ENCODE results near the gene LPAR3. TPM values are rescaled to one million over a fixed set of nuclear protein-coding genes. Genes with fewer than 3 reads are reported as not detected.
"Not testable (repeated sequence)": the region's sequence is repeated elsewhere in the genome, so short reads cannot be mapped to it uniquely, and the experiment has no call there.

The LPAR3 gene, protein sequence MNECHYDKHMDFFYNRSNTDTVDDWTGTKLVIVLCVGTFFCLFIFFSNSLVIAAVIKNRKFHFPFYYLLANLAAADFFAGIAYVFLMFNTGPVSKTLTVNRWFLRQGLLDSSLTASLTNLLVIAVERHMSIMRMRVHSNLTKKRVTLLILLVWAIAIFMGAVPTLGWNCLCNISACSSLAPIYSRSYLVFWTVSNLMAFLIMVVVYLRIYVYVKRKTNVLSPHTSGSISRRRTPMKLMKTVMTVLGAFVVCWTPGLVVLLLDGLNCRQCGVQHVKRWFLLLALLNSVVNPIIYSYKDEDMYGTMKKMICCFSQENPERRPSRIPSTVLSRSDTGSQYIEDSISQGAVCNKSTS
- 1 to 10 TPM; 1.1 to 2.1 (median 1.2) TPM for polyA plus RNA-seq (ENCODE audit: insufficient read length in 4 of 4)

GRCh38 chr1:84892705-84893618 lies at the start of gene LPAR3:
Gene LPAR3 (minus strand): TSS chr1:84893206. CDS start chr1:84866120, 27,086 bp downstream.
- DNase-seq (ENCODE audit: low read depth in 4 of 4, low spot score in 3 of 4): peak in 1 of 4 donors; percentile 6

DNA sequence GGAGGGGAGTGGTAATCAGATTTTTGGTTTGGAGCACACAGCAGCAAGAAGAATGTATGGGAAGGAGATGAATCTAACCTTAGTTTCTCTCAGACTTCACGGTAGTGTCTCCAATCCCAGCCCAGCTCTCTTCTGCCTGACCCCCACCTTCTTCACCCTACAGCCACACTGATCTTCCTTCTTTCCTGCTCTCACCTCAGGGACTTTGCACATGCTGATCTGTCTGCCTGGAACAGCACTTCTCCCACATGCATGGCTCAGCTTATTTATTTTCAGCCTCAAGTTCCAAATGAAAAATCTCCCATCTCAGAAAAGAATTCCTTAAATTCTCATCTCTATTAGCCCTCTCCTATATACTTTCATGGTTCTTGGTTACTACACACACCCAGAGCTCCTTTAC lies 48.8 kb upstream of the LPAR3 start:
- DNase-seq (ENCODE audit: low read depth in 4 of 4, low spot score in 3 of 4): no peak

- no peak for DNase-seq (ENCODE audit: low read depth in 4 of 4, low spot score in 3 of 4)
These were observed 47.5 kb upstream of the LPAR3 start for GRCh38 chr1:84940481-84940880.

DNA sequence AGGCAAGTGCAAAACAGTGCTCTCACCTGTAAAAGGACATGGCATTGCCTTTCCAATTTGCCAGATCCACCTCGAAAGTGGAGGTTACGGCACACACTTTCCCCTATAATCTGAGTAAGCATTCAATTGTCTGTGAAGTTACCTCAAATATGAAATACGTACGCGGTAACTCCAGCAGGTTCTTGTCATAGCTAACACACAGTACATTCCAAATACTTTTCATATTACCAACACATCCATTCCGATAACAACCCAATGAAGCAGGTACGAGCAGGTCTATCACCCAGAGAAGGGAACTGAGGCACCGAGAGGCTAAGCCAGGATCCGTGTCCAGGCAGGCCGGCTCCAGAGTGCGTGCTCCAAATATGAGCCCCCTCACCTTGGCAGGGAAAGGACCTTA lies 46.8 kb upstream of the LPAR3 start:
- no peak for DNase-seq (ENCODE audit: low read depth in 4 of 4, low spot score in 3 of 4)

DNA sequence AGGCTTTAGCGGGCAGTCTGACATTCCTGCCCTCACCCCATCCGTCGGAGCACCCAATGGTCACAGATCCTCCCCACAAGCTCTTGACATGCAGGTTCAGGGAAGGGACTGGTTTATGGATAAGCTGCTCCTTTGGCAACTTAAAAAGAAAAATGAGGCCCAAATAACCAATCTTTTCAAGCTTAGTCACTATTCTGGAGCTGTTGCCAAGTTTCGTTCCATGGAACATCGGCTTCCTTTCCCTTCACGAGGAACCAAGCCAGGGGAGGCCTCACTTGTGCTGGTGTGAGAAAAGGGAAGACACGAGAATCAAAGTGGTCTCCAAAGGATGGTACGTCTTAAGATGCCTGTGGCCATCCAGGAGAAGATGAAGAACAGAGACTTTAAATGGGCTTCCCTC lies 46.1 kb upstream of the LPAR3 start:
- no peak for DNase-seq (ENCODE audit: low read depth in 4 of 4, low spot score in 3 of 4)

GRCh38 chr1:84936116-84936810 lies 43.3 kb upstream of the LPAR3 start:
- peak; percentile 50 to 65 (median 58) for DNase-seq (ENCODE audit: low read depth in 4 of 4, low spot score in 3 of 4)

GRCh38 chr1:84933011-84933611 lies 40.1 kb upstream of the LPAR3 start:
- no peak for DNase-seq (ENCODE audit: low read depth in 4 of 4, low spot score in 3 of 4)

DNA sequence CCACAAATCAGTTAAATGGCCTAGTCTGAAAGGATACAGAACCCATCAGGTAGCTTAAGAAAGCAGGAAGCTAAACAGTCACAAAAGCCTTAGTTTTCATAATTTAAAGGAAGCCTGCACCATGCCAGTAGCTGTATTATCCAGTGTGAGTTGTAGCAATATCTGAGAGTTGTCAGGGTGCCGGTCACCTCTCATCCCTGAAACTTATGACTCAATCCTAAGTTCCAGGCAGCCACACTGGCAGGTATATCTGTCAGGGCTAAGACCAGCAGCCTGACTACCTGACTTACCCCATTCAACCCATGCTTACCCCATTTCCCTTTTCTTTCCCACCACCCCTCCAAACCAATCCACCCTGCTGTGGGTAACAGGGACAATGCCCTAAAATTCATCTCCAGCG lies 37.8 kb upstream of the LPAR3 start:
- DNase-seq (ENCODE audit: low read depth in 4 of 4, low spot score in 3 of 4): no peak

DNA sequence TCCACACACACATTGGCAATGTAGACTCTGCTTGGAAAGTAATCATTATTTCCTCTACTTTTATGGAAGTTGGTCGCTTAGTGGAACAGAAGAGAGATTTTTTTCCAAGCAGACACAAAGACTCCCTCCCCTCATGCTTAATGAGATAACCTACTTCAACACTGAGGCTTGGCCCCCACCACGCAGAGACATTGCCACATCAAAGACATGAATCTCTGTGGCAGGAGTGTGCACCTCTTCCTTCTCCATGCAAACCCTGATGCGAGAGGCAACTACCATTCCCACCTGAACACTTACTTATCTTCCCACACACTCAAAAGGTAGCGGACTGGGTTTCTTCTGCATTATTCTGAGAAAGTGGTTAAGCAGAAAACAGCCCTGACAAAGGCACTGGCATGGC lies 37.3 kb upstream of the LPAR3 start:
- no peak for DNase-seq (ENCODE audit: low read depth in 4 of 4, low spot score in 3 of 4)

DNA sequence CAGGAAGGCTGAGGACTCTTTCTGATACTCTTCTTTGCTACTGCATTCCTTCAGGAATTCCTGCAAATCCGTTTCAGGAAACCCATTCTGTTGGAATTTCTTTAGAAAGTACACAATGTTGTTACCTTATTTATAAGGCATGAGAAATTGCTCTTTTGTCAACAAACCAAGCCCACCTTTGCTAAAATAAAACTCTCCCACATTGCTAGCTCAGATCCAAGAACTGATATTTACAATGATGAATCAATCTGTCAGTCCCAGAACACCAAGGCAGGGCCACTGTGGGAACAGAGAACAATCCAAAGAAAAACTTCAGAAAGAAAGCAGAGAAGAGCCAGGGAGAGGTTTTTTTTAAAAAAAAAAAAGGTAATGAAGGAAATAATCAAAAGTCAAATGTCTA lies 36.6 kb upstream of the LPAR3 start:
- DNase-seq (ENCODE audit: low read depth in 4 of 4, low spot score in 3 of 4): no peak

- DNase-seq (ENCODE audit: low read depth in 4 of 4, low spot score in 3 of 4): no peak
These were observed 36.0 kb upstream of the LPAR3 start for GRCh38 chr1:84928979-84929378.

DNA sequence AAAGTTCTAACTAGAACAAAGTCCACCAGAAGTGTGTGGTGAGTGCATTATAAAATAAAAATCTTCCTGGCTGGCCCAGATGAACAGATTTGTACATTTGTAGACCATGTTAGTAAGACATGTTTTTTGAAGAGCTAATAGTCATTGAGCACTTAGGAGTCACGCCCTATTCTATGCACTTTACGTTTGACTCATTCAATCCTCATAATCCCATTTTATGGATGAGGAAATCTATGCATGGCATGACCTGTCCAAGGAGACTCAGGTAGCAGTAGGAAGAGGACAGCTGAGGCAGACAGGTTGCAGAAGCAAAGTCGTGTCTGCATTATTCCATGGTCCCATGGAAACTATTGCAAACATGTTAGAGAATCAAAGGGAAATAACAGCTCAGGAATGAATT lies 30.3 kb upstream of the LPAR3 start:
- DNase-seq (ENCODE audit: low read depth in 4 of 4, low spot score in 3 of 4): no peak

- no peak for DNase-seq (ENCODE audit: low read depth in 4 of 4, low spot score in 3 of 4)
These were observed 27.2 kb upstream of the LPAR3 start for GRCh38 chr1:84920159-84920558.

DNA sequence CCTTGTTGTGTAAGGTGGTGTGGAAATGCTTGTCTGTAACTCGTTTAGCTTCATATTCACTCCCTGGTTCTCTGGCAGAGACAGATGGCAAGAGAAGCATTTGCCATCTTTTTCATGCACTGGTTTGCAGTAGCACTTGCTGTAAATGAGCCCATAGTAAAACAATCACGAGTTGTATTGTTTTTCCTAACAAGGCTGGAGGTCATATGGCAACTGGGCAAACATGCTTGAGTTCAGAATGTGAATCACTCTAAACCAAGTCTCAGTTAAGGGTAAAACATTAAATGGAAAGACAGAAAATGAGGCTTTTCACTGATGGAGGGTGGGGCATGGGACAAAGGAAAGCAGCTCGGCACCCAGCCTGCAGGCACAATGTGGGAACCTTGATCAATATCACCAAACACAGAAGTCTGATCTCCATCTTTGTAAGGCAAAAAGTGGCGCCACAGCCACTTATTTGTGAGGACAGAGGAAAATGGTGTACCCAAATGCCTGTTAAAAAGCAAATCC lies 26.5 kb upstream of the LPAR3 start:
- DNase-seq (ENCODE audit: low read depth in 4 of 4, low spot score in 3 of 4): no peak

DNA sequence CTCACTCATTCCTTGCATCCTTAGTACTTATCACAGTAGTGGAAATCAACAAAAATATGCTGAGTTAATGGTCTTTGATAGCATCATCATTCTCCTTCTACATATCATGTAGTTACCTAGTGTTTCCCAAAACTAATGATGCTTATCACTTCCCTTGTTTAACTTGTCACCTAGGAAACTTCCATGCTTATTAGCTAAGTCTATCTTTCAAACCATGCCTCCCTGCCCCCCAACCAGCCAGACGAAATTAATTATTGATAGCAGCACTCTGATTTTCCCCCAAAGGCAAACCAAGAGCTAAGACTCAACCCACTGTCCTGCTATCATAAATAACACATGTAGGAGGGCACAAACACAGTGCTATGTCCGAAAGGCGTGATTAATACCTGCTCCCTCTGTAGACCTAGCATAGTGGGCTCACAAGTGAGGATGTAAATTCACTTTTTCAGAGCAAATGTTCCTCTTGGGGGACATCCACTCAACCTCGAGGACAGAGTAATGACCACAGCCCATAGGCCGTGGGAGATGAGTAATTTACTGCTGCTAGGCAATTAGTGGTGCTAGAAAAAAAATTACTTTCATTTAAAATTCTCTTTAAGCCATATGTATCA lies 25.8 kb upstream of the LPAR3 start:
- DNase-seq (ENCODE audit: low read depth in 4 of 4, low spot score in 3 of 4): peak in 1 of 4 donors; percentile 13

GRCh38 chr1:84916897-84917296 lies 23.9 kb upstream of the LPAR3 start:
- DNase-seq (ENCODE audit: low read depth in 4 of 4, low spot score in 3 of 4): no peak

DNA sequence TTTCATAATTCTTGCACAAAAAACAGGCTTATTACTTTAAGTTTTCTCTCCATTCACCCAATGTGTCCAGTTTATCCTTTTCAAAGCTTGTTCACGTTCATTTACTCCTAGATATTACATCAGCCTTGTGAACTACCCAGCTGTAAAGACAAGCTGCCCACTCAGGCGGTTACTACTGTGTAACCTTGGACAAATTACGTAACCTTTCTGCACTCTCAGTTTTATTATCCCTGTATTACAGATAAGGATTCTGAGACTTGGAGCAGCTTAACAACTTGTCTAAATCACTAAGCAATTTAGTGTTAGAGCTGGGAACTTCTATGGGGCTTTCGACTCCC lies 20.5 kb upstream of the LPAR3 start:
- no peak for DNase-seq (ENCODE audit: low read depth in 4 of 4, low spot score in 3 of 4)

- no peak for DNase-seq (ENCODE audit: low read depth in 4 of 4, low spot score in 3 of 4)
These were observed 19.9 kb upstream of the LPAR3 start for GRCh38 chr1:84912726-84913554.

DNA sequence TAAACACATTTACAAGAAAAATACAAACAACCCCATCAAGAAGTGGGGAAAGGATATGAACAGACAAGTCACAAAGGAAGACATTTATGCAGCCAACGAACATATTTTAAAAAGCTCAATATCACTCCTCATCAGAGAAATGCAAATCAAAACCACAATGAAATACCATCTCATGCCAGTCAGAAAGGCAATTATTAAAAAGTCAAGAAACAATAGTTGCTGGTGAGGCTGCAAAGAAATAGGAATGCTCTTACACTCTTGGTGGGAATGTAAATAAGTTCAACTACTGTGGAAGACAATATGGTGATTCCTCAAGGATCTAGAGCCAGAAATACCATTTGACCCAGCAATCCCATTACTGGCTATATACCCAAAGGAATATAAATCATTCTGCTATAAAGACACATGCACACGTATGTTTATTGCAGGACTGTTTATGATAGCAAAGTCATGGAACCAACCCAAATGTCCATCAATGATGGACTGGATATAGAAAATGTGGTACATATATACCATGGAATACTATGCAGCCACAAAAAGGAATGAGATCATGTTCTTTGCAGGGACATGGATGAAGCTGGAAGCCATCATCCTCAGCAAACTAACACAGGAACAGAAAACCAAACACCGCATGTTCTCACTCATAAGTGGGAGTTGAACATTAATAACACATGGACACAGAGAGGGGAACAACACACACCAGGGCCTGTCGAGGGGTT lies 15.9 kb upstream of the LPAR3 start:
- not testable (repeated sequence) for DNase-seq (ENCODE audit: low read depth in 4 of 4, low spot score in 3 of 4)

Data from right renal pelvis (tissue), 4 donors.